IMR-90 (cell line): ENCODE data around the gene AGAP1. TPM values are rescaled to one million over a fixed set of nuclear protein-coding genes. Genes with fewer than 3 reads are reported as not detected.

Experiments used
- ATAC-seq: fragments of 200-7000 bp; cut with Tn5 transposase; 2 replicates; pipeline ENCODE4 v1.9.1; 2020; ENCODE audit warnings: low read depth, mild to moderate bottlenecking, moderate library complexity
- BruUV-seq: library from RNA; stranded (reverse); fragments of 400-500 nt; replicated peaks from 2 replicates; lab custom pipeline; 2021; lab: Mats Ljungman, UMichigan
- CTCF ChIA-PET: fragments of 300-600 bp; formaldehyde crosslinking; extraction: SDS; loops from one replicate; lab custom pipeline; 2021; ENCODE audit warnings: antibody characterized with exemption; lab: Yijun Ruan, JAX
- POLR2A ChIA-PET: fragments of 300-600 bp; sonication (Branson Sonifier 250); formaldehyde crosslinking; loops from one replicate; lab custom pipeline; 2022; ENCODE audit warnings: antibody characterized with exemption; ENCODE audit not compliant: unreplicated experiment; lab: Charles Lee
- DNase-seq: peaks from one replicate; pipeline ENCODE4 v3.0.0; 2013
- H2AFZ ChIP-seq: replicated peaks from 2 replicates; pipeline ENCODE3; 2013; ENCODE audit warnings: low read length, mild to moderate bottlenecking; ENCODE audit not compliant: poor library complexity
- H2AK5ac ChIP-seq: 2 replicates; pipeline ENCODE4 v1.6.1; 2013; ENCODE audit warnings: low read depth, low read length, inconsistent platforms
- H2AK9ac ChIP-seq: replicated peaks from 2 replicates; pipeline ENCODE3; 2013; ENCODE audit warnings: mild to moderate bottlenecking, low read depth, low read length, moderate library complexity; ENCODE audit not compliant: poor library complexity
- H2BK120ac ChIP-seq: 2 replicates; pipeline ENCODE4 v1.6.1; 2013; ENCODE audit warnings: low read depth, low read length, inconsistent platforms
- H2BK15ac ChIP-seq: 3 replicates; pipeline ENCODE4 v1.6.1; 2013; ENCODE audit warnings: low read depth, low read length, inconsistent platforms
- H2BK20ac ChIP-seq: 2 replicates; pipeline ENCODE4 v1.6.1; 2013; ENCODE audit warnings: low read depth, mild to moderate bottlenecking, inconsistent platforms, low read length, moderate library complexity
- H2BK5ac ChIP-seq: 2 replicates; pipeline ENCODE4 v1.6.1; 2013; ENCODE audit warnings: mild to moderate bottlenecking, low read depth, low read length, inconsistent platforms; ENCODE audit not compliant: poor library complexity, severe bottlenecking
- H3K14ac ChIP-seq: replicated peaks from 2 replicates; pipeline ENCODE4 v1.6.1; 2013; ENCODE audit warnings: low read depth, low read length, inconsistent platforms
- H3K18ac ChIP-seq: 2 replicates; pipeline ENCODE4 v1.6.1; 2013; ENCODE audit warnings: low read depth, low read length, control low read depth
- H3K23ac ChIP-seq: 2 replicates; pipeline ENCODE4 v1.6.1; 2013; ENCODE audit warnings: low read depth, low read length, inconsistent platforms
- H3K27ac ChIP-seq: 2 replicates; pipeline ENCODE4 v1.5.1; 2013; ENCODE audit warnings: mild to moderate bottlenecking, control low read depth, low read length; ENCODE audit not compliant: insufficient read depth
- H3K27me3 ChIP-seq: 2 replicates; pipeline ENCODE4 v1.6.1; 2013; ENCODE audit warnings: low read length; ENCODE audit not compliant: control insufficient read depth, insufficient read depth
- H3K36me3 ChIP-seq: 2 replicates; pipeline ENCODE4 v1.6.1; 2013; ENCODE audit warnings: low read length, mixed read lengths; ENCODE audit not compliant: control insufficient read depth, insufficient read depth
- H3K4ac ChIP-seq: 2 replicates; pipeline ENCODE4 v1.6.1; 2013; ENCODE audit warnings: low read depth, low read length, inconsistent platforms
- H3K4me1 ChIP-seq: 2 replicates; pipeline ENCODE4 v1.6.1; 2013; ENCODE audit warnings: low read length, mixed read lengths; ENCODE audit not compliant: control insufficient read depth, insufficient read depth
- H3K4me2 ChIP-seq: 2 replicates; pipeline ENCODE4 v1.6.1; 2013; ENCODE audit warnings: low read depth, mild to moderate bottlenecking, control low read depth, low read length, moderate library complexity
- H3K4me3 ChIP-seq: 2 replicates; pipeline ENCODE4 v1.5.1; 2013; ENCODE audit warnings: low read depth, mild to moderate bottlenecking, control low read depth, low read length, moderate library complexity; ENCODE audit not compliant: insufficient read depth
- H3K56ac ChIP-seq: 2 replicates; pipeline ENCODE4 v1.6.1; 2013; ENCODE audit warnings: low read length, inconsistent platforms; ENCODE audit not compliant: insufficient read depth; ENCODE audit errors: extremely low read depth
- H3K79me1 ChIP-seq, 2 experiments: 2 replicates each; pipeline ENCODE4 v1.6.1; 2013; ENCODE audit warnings: low read length in 2 of 2, inconsistent platforms in 1 of 2, low read depth in 1 of 2
- H3K9ac ChIP-seq: 2 replicates; pipeline ENCODE4 v1.6.1; 2013; ENCODE audit warnings: low read depth, low read length, control low read depth
- H3K9me1 ChIP-seq: 2 replicates; pipeline ENCODE4 v1.6.1; 2013; ENCODE audit warnings: low read length, inconsistent platforms; ENCODE audit not compliant: insufficient read depth
- H3K9me3 ChIP-seq: 2 replicates; pipeline ENCODE4 v1.6.1; 2013; ENCODE audit warnings: low read length; ENCODE audit not compliant: control insufficient read depth, insufficient read depth
- H4K20me1 ChIP-seq: 2 replicates; pipeline ENCODE4 v1.6.1; 2013; ENCODE audit warnings: low read length, inconsistent platforms; ENCODE audit not compliant: insufficient read depth
- H4K5ac ChIP-seq: 2 replicates; pipeline ENCODE4 v1.6.1; 2013; ENCODE audit warnings: mild to moderate bottlenecking, low read depth, low read length, control low read depth
- H4K8ac ChIP-seq, 2 experiments: 2 replicates each; pipeline ENCODE4 v1.6.1; 2013; ENCODE audit warnings: low read depth in 2 of 2, low read length in 2 of 2, control low read depth in 1 of 2, inconsistent platforms in 1 of 2
- H4K91ac ChIP-seq: 2 replicates; pipeline ENCODE4 v1.6.1; 2013; ENCODE audit warnings: low read depth, low read length, inconsistent platforms; ENCODE audit not compliant: insufficient read depth
- MAFK ChIP-seq: IDR thresholded peaks from 2 replicates; pipeline ENCODE4 v1.6.1; 2012; ENCODE audit warnings: low read depth, low read length, improper control_type of control experiment
- MAZ ChIP-seq: IDR thresholded peaks from 2 replicates; pipeline ENCODE4 v1.6.1; 2012; ENCODE audit warnings: low read depth, mild to moderate bottlenecking, low read length, improper control_type of control experiment, moderate library complexity, borderline replicate concordance
- MXI1 ChIP-seq: IDR thresholded peaks from 2 replicates; pipeline ENCODE4 v1.6.1; 2012; ENCODE audit warnings: low read depth, mild to moderate bottlenecking, low read length, moderate library complexity, borderline replicate concordance
- POLR2A ChIP-seq: IDR thresholded peaks from 2 replicates; pipeline ENCODE4 v1.6.1; 2012; ENCODE audit warnings: mild to moderate bottlenecking, low read depth, low read length
- RAD21 ChIP-seq: IDR thresholded peaks from 2 replicates; pipeline ENCODE4 v1.6.1; 2012; ENCODE audit warnings: low read length, improper control_type of control experiment
- RCOR1 ChIP-seq: IDR thresholded peaks from 2 replicates; pipeline ENCODE4 v1.6.1; 2012; ENCODE audit warnings: mild to moderate bottlenecking, low read length, improper control_type of control experiment; ENCODE audit not compliant: insufficient replicate concordance
- USF2 ChIP-seq: fragments of 150-350 bp; IDR thresholded peaks from 2 replicates; pipeline ENCODE4 v1.6.1; 2017; ENCODE audit warnings: mild to moderate bottlenecking, antibody characterized with exemption, low read length, low read depth
- WGBS, 2 experiments: methylation state at CpG; one replicate each; pipeline versions ENCODE4 v1.1.5 to v1.1.7; 2013; ENCODE audit warnings: missing lambda C conversion rate in 2 of 2; ENCODE audit not compliant: insufficient read length in 1 of 2; ENCODE audit errors: extremely low coverage in 2 of 2; 5-methylcytosine and 5-hydroxymethylcytosine counted together
- dilution Hi-C: fragments of 300-500 bp; cut with HindIII; formaldehyde crosslinking; loops from one replicate; pipeline ENCODE4 v1.14.3; 2018; ENCODE audit warnings: low sequenced_read_pairs; ENCODE audit not compliant: unreplicated experiment
- in situ Hi-C: fragments of 300-500 bp; cut with MboI; formaldehyde crosslinking; loops from 3 replicates; pipeline ENCODE4 v1.14.3; 2019; ENCODE audit warnings: low sequenced_read_pairs, inconsistent platforms, mixed read lengths
- intact Hi-C: fragments of 100-400 bp; cut with micrococcal nuclease; formaldehyde crosslinking; loops from 2 replicates; pipeline ENCODE4 v1.10.0; 2022
- polyA plus RNA-seq, 3 experiments: library from polyadenylated mRNA; depleted of rRNA; stranded (reverse); fragments of >200 nt; gene quantifications; 2 replicates each; pipeline ENCODE4 v1.2.3, GENCODE V29; 2012; ENCODE audit warnings: low replicate concordance in 1 of 3
- total RNA-seq: library from RNA; depleted of rRNA; stranded (reverse); fragments of >200 nt; gene quantifications from 2 replicates; pipeline ENCODE4 v1.2.3, GENCODE V29; 2012
- TF ChIP-seq, protein P1 (sequence below): fragments of 150-350 bp; IDR thresholded peaks from 2 replicates; pipeline ENCODE4 v1.6.1; 2016; ENCODE audit warnings: low read depth, mild to moderate bottlenecking, low read length, moderate library complexity, borderline replicate concordance

The AGAP1 gene
- total and polyA plus RNA-seq, 2 of the 4 experiments (the other 2 are of a cell fraction): 15.1 to 16.4 TPM

DNA sequence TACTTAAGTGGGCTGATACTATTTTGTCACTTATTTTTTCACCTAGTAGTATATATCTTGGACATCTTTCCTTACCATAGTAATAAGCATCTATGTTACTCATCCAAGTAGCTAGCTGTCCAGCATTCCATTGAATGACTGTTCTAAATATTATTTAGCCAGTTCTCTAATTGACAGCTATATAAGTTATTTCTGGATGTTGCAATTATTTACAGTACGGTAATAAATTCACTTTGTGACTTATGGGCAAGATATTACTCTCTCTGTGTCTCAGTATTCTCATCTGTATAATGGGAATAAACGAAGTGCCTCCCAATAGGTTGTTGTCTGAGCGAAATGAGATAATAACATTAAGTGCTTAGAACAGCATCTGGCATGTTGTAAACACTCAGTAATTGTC is 46.6 kb upstream of the AGAP1 start:
- Histone ChIP-seq H3K9me3 (peaks cover 2% of the 10 kb centered on the region; the same call in 1 of the 2 replicates), H2BK120ac (no peak overlapping the region), H3K9me1 (no peaks in the 10 kb centered on the region), H3K4ac (no peak overlapping the region), H2BK5ac (no peak overlapping the region), H3K79me1 (no peaks in the 10 kb centered on the region), H2BK20ac (no peak overlapping the region), H2AK9ac (no peak overlapping the region), H3K4me1 (no peaks in the 10 kb centered on the region), H3K23ac (no peak overlapping the region), H4K91ac (no peak overlapping the region), H2BK15ac (no peak overlapping the region), H3K27ac (no peak overlapping the region), H4K5ac (no peak overlapping the region), H3K4me2 (no peak overlapping the region), H3K18ac (no peak overlapping the region), H4K20me1 (no peaks in the 10 kb centered on the region), H3K56ac (no peak overlapping the region), H3K27me3 (peaks cover 12% of the 10 kb centered on the region), H3K14ac (no peak overlapping the region), H3K4me3 (no peak overlapping the region), H2AK5ac (no peak overlapping the region), H4K8ac (no peak overlapping the region), H3K9ac (no peak overlapping the region), H3K36me3 (no peaks in the 10 kb centered on the region), H2AFZ (no peak overlapping the region)
- in situ Hi-C loops: no loop called here
- ChIA-PET POLR2A (no interaction called here), CTCF (no interaction called here)
- no CpG with 5 or more reads among the region's 3 CpGs for WGBS, 2 experiments
- intact Hi-C loops: no loop called here
- no TSS peak for BruUV-seq
- TF ChIP-seq MAZ (no peak), RAD21 (no peak), RCOR1 (no peak), MXI1 (no peak), USF2 (no peak), MAFK (no peak), POLR2A (no peak)
- TF ChIP-seq, protein P1, sequence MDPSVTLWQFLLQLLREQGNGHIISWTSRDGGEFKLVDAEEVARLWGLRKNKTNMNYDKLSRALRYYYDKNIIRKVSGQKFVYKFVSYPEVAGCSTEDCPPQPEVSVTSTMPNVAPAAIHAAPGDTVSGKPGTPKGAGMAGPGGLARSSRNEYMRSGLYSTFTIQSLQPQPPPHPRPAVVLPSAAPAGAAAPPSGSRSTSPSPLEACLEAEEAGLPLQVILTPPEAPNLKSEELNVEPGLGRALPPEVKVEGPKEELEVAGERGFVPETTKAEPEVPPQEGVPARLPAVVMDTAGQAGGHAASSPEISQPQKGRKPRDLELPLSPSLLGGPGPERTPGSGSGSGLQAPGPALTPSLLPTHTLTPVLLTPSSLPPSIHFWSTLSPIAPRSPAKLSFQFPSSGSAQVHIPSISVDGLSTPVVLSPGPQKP: no peak
- ATAC-seq (peak; percentile 44; the same call in 1 of the 2 replicates), DNase-seq (peak; percentile 30)
- dilution Hi-C loops: no loop called here
